GM12878 (cell line): ENCODE measurements around the gene AMBRA1. TPM values are rescaled to one million over a fixed set of nuclear protein-coding genes. Genes with fewer than 3 reads are reported as not detected.

Experiments used
- ATAC-seq: fragments of 200-7000 bp; cut with Tn5 transposase; 3 replicates; pipeline ENCODE4 v1.9.1; 2020; ENCODE audit warnings: mild to moderate bottlenecking, moderate library complexity
- BruUV-seq: library from RNA; stranded (reverse); fragments of 400-500 nt; replicated peaks from 2 replicates; lab custom pipeline; 2021; lab: Mats Ljungman, UMichigan
- CTCF ChIA-PET: fragments of 300-600 bp; sonication (Branson Sonifier 250); formaldehyde crosslinking; extraction: SDS; loops from one replicate; lab custom pipeline; 2021; ENCODE audit warnings: inconsistent platforms; lab: Yijun Ruan, JAX
- POLR2A ChIA-PET: fragments of 350-600 bp; formaldehyde crosslinking; extraction: SDS; loops from one replicate; lab custom pipeline; 2021; ENCODE audit warnings: inconsistent platforms; lab: Charles Lee
- RAD21 ChIA-PET: fragments of 300-600 bp; sonication (Branson Sonifier 250); formaldehyde crosslinking; loops from one replicate; lab custom pipeline; 2023; ENCODE audit warnings: antibody characterized with exemption; ENCODE audit not compliant: unreplicated experiment; lab: Charles Lee
- SMC1A ChIA-PET: fragments of 300-600 bp; sonication (Branson Sonifier 250); formaldehyde crosslinking; loops from one replicate; lab custom pipeline; 2023; ENCODE audit not compliant: unreplicated experiment, uncharacterized antibody; lab: Charles Lee
- DNase-seq: peaks from one replicate; pipeline ENCODE4 v3.0.0-alpha.2; 2011; ENCODE audit warnings: low read depth, low spot score
- FAIRE-seq: peaks from 3 replicates; lab custom pipeline; 2011; peaks lifted over from hg19 to GRCh38; lab: Jason Lieb, UNC
- H2AFZ ChIP-seq: 2 replicates; pipeline ENCODE4 v1.6.0; 2011; ENCODE audit warnings: low read depth, low read length, control low read depth; ENCODE audit not compliant: control insufficient read depth
- H3K27ac ChIP-seq: 2 replicates; pipeline ENCODE4 v1.5.1; 2011; ENCODE audit warnings: control low read depth; ENCODE audit not compliant: control insufficient read depth, insufficient read depth
- H3K27me3 ChIP-seq, 2 experiments: replicated peaks in 1 of 2; 2 replicates each; pipeline versions ENCODE4 v1.6.0 to v1.6.1; 2011; ENCODE audit warnings: low read length in 1 of 2; ENCODE audit not compliant: control insufficient read depth in 2 of 2, insufficient read depth in 2 of 2
- H3K36me3 ChIP-seq, 2 experiments: 2 replicates each; pipeline ENCODE4 v1.5.1; 2011; ENCODE audit warnings: low read length in 1 of 2; ENCODE audit not compliant: control insufficient read depth in 2 of 2, insufficient read depth in 2 of 2
- H3K4me1 ChIP-seq: 2 replicates; pipeline ENCODE4 v1.6.1; 2011; ENCODE audit warnings: mild to moderate bottlenecking, low read length, moderate library complexity, mixed read lengths; ENCODE audit not compliant: control insufficient read depth, insufficient read depth
- H3K4me2 ChIP-seq: 2 replicates; pipeline ENCODE4 v1.6.0; 2011; ENCODE audit warnings: control low read depth; ENCODE audit not compliant: control insufficient read depth, insufficient read depth
- H3K4me3 ChIP-seq: fragments of 200-600 bp; sonication (generic); 2 replicates; pipeline ENCODE4 v1.5.1; 2016
- H3K79me2 ChIP-seq: 2 replicates; pipeline ENCODE4 v1.6.0; 2011; ENCODE audit warnings: low read length; ENCODE audit not compliant: control insufficient read depth, insufficient read depth
- H3K9ac ChIP-seq: 2 replicates; pipeline ENCODE4 v1.8.0; 2011; ENCODE audit warnings: low read length, control low read depth, mixed read lengths; ENCODE audit not compliant: control insufficient read depth, insufficient read depth
- H3K9me3 ChIP-seq: replicated peaks from 3 replicates; pipeline ENCODE4 v1.5.1; 2011; ENCODE audit warnings: mild to moderate bottlenecking, low read length; ENCODE audit not compliant: control insufficient read depth, insufficient read depth
- H4K20me1 ChIP-seq: 2 replicates; pipeline ENCODE4 v1.6.0; 2011; ENCODE audit not compliant: control insufficient read depth, insufficient read depth
- ESRRA ChIP-seq: IDR thresholded peaks from 2 replicates; pipeline ENCODE4 v1.6.1; 2012; ENCODE audit warnings: mild to moderate bottlenecking, low read length, improper control_type of control experiment
- HCFC1 ChIP-seq: fragments of 150-350 bp; IDR thresholded peaks from 2 replicates; pipeline ENCODE4 v1.6.1; 2014; ENCODE audit warnings: low read length
- IRF4 ChIP-seq: IDR thresholded peaks from 2 replicates; pipeline ENCODE4 v1.6.1; 2011; ENCODE audit warnings: low read depth, low read length
- JUNB ChIP-seq: IDR thresholded peaks from 2 replicates; pipeline ENCODE4 v1.6.1; 2016; ENCODE audit warnings: antibody characterized with exemption, mild to moderate bottlenecking
- MTA2 ChIP-seq: fragments of 450-650 bp; IDR thresholded peaks from 2 replicates; pipeline ENCODE4 v1.6.1; 2016; ENCODE audit warnings: low read depth, mild to moderate bottlenecking, moderate library complexity
- NRF1 ChIP-seq: conservative IDR thresholded peaks from 2 replicates; pipeline ENCODE4 v1.6.1; 2011; ENCODE audit warnings: mild to moderate bottlenecking, low read depth, low read length, improper control_type of control experiment
- POU2F2 ChIP-seq: IDR thresholded peaks from 3 replicates; pipeline ENCODE4 v1.6.1; 2011; ENCODE audit warnings: low read depth, mild to moderate bottlenecking, low read length, borderline replicate concordance
- SREBF2 ChIP-seq: IDR thresholded peaks from 2 replicates; pipeline ENCODE4 v1.6.1; 2012; ENCODE audit warnings: mild to moderate bottlenecking, low read length
- WGBS: methylation state at CpG from one replicate; pipeline ENCODE4 v1.1.6; 2016; ENCODE audit warnings: low lambda C conversion rate; ENCODE audit not compliant: insufficient replicate concordance, insufficient coverage; ENCODE audit errors: missing lambda C conversion rate; 5-methylcytosine and 5-hydroxymethylcytosine counted together
- in situ Hi-C: fragments of 300-500 bp; cut with MboI; formaldehyde crosslinking; loops from 9 replicates; pipeline ENCODE4 v1.14.3; 2018; ENCODE audit warnings: mixed read lengths
- intact Hi-C: fragments of 100-400 bp; cut with micrococcal nuclease; formaldehyde crosslinking; loops from one replicate; pipeline ENCODE4 v1.14.2; 2022; ENCODE audit not compliant: unreplicated experiment
- polyA plus RNA-seq, 11 experiments: library from polyadenylated mRNA; depleted of rRNA in 4 of 11; unstranded in 6 of 11; stranded (reverse) in 5 of 11; fragments of >200 nt; fragmentation: Nextera tagmentation in 4 of 11; fragmentation: Illumina TruSeq in 1 of 11; extraction: Ambion mirVana in 4 of 11; extraction: Trizol in 1 of 11; gene quantifications; 1 replicate in 1 of 11; 2 replicates in 10 of 11; pipeline versions ENCODE4 v1.2.1 to v1.2.3, GENCODE V29; 2011 to 2016; ENCODE audit warnings: inconsistent platforms in 2 of 11, missing spikeins in 2 of 11, low read depth in 1 of 11
- total RNA-seq, 4 experiments: library from RNA; depleted of rRNA in 3 of 4; stranded (reverse); fragments of >200 nt in 3 of 4; fragmentation: Illumina TruSeq in 1 of 4; extraction: Trizol in 1 of 4; gene quantifications; 2 replicates each; pipeline versions ENCODE4 v1.2.1 to v1.2.3, GENCODE V29; 2013 to 2021
- TF ChIP-seq, protein P1 (sequence below): IDR thresholded peaks from 2 replicates; pipeline ENCODE4 v1.6.1; 2012; ENCODE audit warnings: low read depth, low read length, improper control_type of control experiment
- TF ChIP-seq, protein P2 (sequence below): fragments of 450-650 bp; IDR thresholded peaks from 2 replicates; pipeline ENCODE4 v1.6.1; 2014; ENCODE audit warnings: mild to moderate bottlenecking
- TF ChIP-seq, protein P3 (sequence below): fragments of 450-650 bp; IDR thresholded peaks from 2 replicates; pipeline ENCODE4 v1.6.1; 2017; ENCODE audit warnings: mild to moderate bottlenecking
- TF ChIP-seq, protein P4 (sequence below): fragments of 450-650 bp; IDR thresholded peaks from 2 replicates; pipeline ENCODE4 v1.6.1; 2017; ENCODE audit warnings: borderline replicate concordance
- TF ChIP-seq, protein P5 (sequence below): fragments of 450-650 bp; IDR thresholded peaks from 2 replicates; pipeline ENCODE4 v1.6.1; 2016; ENCODE audit warnings: mild to moderate bottlenecking, moderate library complexity, borderline replicate concordance

AMBRA1 gene
- total and polyA plus RNA-seq, 10 of the 15 experiments (the other 5 are each of a cell fraction or from before 2014, with no cell fraction given): 0.57 to 34.3 (median 13.7) TPM

DNA sequence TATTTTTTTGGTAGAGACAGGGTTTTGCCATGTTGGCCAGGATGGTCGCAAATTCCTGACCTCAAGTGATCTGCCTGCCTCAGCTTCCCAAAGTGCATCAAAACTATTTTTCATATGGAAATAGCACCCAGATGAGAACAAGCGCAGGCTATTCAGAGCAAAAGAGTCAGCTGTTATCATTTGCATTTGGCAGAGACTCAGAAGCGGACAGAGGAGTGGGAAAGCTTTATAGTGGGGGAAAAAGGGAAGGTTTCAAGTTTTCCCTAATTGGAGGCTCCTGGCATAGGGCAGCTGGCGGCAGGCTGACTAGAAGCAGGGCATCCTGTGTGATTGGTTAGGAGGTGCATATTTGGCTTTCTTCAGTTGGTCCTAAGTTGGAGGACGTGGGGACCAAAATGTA lies 43.7 kb upstream of the AMBRA1 start (continued):
- TF ChIP-seq, protein P1, sequence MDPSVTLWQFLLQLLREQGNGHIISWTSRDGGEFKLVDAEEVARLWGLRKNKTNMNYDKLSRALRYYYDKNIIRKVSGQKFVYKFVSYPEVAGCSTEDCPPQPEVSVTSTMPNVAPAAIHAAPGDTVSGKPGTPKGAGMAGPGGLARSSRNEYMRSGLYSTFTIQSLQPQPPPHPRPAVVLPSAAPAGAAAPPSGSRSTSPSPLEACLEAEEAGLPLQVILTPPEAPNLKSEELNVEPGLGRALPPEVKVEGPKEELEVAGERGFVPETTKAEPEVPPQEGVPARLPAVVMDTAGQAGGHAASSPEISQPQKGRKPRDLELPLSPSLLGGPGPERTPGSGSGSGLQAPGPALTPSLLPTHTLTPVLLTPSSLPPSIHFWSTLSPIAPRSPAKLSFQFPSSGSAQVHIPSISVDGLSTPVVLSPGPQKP: no peak
- TF ChIP-seq, protein P2, sequence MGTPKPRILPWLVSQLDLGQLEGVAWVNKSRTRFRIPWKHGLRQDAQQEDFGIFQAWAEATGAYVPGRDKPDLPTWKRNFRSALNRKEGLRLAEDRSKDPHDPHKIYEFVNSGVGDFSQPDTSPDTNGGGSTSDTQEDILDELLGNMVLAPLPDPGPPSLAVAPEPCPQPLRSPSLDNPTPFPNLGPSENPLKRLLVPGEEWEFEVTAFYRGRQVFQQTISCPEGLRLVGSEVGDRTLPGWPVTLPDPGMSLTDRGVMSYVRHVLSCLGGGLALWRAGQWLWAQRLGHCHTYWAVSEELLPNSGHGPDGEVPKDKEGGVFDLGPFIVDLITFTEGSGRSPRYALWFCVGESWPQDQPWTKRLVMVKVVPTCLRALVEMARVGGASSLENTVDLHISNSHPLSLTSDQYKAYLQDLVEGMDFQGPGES: no peak

DNA sequence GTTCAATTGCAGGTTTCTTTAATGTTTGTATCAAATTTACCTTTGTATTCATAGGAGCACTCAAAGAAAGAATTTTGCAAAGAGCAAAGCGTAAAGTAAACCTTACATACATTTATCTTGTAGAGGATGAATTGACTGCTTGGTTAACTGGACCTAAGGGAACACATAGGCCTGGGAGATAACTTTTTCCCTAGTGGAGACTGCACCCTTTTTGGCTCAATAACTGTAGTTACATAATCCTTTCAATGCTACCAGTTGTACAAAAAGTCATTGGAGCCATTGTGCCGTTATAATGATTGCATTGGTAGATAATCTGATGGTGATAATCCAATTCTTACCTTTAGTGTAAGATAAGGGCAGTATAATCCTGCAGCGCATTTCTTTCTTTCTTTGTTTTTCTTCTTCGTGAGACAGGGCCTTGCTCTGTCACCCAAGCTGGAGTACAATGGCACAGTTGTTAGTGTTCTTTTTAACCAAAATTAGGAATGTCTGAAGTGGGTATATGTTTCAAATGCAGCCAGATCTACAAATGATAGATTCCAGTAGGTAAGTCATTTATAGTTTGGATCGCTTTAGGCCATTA lies 41.8 kb upstream of the AMBRA1 start:
- H3K4me1 ChIP-seq: no peaks in the 10 kb centered on the region
- no peak overlapping the region for H3K27ac ChIP-seq
- WGBS: 83% methylated on average over 5 of the region's 5 CpGs
- no peaks in the 10 kb centered on the region for H3K27me3 ChIP-seq
- H3K4me3 ChIP-seq: no peak overlapping the region
- no peaks in the 10 kb centered on the region for H3K9me3 ChIP-seq
- no peaks in the 10 kb centered on the region for H3K79me2 ChIP-seq
- DNase-seq (no peak), FAIRE-seq (no peak), ATAC-seq (no peak)
- in situ Hi-C loops (no loop called here), intact Hi-C loops (no loop called here)
- SMC1A ChIA-PET: interaction anchor here (1.4 kb wide), 1 partner anchor 18 kb away, joined by 4 read pairs; the partner anchor contains the start of genes ATG13 and HARBI1
- POLR2A ChIA-PET: no interaction called here
- no peaks in the 10 kb centered on the region; a peak in 3 of 4 replicates for H3K36me3 ChIP-seq
- no peak overlapping the region for H2AFZ ChIP-seq
- no peak overlapping the region for H3K4me2 ChIP-seq
- BruUV-seq: no TSS peak
- CTCF ChIA-PET: interaction anchor here (2.2 kb wide), 1 partner anchor 9 kb away, joined by 5 read pairs; no protein-coding TSS in a partner anchor
- RAD21 ChIA-PET: no interaction called here
- no peaks in the 10 kb centered on the region for H4K20me1 ChIP-seq
- H3K9ac ChIP-seq: no peak overlapping the region
- TF ChIP-seq POU2F2 (no peak), HCFC1 (no peak), NRF1 (no peak), IRF4 (no peak), SREBF2 (no peak), JUNB (no peak), MTA2 (no peak), ESRRA (no peak)
- TF ChIP-seq, protein P3, sequence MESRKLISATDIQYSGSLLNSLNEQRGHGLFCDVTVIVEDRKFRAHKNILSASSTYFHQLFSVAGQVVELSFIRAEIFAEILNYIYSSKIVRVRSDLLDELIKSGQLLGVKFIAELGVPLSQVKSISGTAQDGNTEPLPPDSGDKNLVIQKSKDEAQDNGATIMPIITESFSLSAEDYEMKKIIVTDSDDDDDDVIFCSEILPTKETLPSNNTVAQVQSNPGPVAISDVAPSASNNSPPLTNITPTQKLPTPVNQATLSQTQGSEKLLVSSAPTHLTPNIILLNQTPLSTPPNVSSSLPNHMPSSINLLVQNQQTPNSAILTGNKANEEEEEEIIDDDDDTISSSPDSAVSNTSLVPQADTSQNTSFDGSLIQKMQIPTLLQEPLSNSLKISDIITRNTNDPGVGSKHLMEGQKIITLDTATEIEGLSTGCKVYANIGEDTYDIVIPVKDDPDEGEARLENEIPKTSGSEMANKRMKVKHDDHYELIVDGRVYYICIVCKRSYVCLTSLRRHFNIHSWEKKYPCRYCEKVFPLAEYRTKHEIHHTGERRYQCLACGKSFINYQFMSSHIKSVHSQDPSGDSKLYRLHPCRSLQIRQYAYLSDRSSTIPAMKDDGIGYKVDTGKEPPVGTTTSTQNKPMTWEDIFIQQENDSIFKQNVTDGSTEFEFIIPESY: no peak
- TF ChIP-seq, protein P4, sequence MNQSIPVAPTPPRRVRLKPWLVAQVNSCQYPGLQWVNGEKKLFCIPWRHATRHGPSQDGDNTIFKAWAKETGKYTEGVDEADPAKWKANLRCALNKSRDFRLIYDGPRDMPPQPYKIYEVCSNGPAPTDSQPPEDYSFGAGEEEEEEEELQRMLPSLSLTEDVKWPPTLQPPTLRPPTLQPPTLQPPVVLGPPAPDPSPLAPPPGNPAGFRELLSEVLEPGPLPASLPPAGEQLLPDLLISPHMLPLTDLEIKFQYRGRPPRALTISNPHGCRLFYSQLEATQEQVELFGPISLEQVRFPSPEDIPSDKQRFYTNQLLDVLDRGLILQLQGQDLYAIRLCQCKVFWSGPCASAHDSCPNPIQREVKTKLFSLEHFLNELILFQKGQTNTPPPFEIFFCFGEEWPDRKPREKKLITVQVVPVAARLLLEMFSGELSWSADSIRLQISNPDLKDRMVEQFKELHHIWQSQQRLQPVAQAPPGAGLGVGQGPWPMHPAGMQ: no peak
- TF ChIP-seq, protein P5, sequence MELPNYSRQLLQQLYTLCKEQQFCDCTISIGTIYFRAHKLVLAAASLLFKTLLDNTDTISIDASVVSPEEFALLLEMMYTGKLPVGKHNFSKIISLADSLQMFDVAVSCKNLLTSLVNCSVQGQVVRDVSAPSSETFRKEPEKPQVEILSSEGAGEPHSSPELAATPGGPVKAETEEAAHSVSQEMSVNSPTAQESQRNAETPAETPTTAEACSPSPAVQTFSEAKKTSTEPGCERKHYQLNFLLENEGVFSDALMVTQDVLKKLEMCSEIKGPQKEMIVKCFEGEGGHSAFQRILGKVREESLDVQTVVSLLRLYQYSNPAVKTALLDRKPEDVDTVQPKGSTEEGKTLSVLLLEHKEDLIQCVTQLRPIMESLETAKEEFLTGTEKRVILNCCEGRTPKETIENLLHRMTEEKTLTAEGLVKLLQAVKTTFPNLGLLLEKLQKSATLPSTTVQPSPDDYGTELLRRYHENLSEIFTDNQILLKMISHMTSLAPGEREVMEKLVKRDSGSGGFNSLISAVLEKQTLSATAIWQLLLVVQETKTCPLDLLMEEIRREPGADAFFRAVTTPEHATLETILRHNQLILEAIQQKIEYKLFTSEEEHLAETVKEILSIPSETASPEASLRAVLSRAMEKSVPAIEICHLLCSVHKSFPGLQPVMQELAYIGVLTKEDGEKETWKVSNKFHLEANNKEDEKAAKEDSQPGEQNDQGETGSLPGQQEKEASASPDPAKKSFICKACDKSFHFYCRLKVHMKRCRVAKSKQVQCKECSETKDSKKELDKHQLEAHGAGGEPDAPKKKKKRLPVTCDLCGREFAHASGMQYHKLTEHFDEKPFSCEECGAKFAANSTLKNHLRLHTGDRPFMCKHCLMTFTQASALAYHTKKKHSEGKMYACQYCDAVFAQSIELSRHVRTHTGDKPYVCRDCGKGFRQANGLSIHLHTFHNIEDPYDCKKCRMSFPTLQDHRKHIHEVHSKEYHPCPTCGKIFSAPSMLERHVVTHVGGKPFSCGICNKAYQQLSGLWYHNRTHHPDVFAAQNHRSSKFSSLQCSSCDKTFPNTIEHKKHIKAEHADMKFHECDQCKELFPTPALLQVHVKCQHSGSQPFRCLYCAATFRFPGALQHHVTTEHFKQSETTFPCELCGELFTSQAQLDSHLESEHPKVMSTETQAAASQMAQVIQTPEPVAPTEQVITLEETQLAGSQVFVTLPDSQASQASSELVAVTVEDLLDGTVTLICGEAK: no peak
